TTC549 (cell line): ENCODE data around the gene MMP11.

Experiments used
- FAIRE-seq: peaks from 2 replicates; lab custom pipeline; 2012; peaks lifted over from hg19 to GRCh38; lab: Jason Lieb, UNC

MMP11 gene

GRCh38 chr22:23803001-23803819 lies 30.6 kb downstream of the MMP11 start:
- no peak for FAIRE-seq

GRCh38 chr22:23804781-23805291 lies 32.2 kb downstream of the MMP11 start:
- FAIRE-seq, result no peak

- FAIRE-seq, result no peak
These were observed 34.2 kb downstream of the MMP11 start for GRCh38 chr22:23806837-23807236.

DNA sequence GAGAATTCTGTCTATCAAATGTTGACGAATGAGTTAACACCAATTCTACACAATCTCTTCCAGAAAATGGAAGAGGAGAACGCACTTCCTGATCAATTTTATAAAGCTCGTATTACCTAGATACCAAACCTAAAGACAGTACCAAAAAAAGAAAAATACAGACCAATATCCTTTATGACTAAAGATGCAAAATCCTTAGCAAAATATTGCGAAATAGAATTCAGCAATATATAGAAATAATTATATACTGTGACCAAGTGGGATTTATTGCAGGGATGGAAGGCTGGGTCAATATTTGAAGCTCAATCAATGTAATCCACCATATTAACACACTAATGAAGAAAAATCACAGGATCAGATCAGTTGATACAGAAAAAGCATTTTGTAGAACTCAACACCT lies 39.7 kb downstream of the MMP11 start:
- FAIRE-seq, result no peak

DNA sequence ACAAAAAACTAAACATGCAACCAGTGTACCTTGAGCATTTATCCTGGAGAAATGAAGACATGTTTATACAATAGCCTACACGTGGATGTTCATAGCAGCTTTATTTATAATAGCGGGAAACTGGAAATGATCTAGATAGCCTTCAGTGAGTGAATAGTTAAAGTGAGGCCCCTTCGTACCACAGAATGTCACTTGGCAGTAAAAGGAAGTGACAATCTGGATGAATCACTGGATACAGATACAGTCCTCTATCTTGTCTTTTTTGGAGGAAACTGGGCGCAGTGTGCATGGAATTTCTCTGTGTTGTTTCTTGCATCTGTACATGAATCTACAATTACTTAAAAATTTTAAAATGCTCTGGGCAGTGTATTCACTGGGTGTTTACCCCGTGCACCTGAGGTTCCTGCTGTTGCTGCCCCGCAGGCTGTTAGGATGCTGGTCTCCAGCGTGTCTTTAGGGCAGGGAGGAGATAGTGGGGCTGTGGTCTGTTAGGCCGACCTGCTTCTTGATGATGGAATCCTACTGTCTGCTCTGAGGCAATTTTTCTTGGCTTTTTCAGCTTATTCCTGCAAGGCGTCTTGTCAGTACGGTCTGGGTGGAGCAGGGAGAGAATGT lies 43.0 kb downstream of the MMP11 start:
- FAIRE-seq, result no peak

- FAIRE-seq, result no peak
These were observed 43.7 kb downstream of the MMP11 start for GRCh38 chr22:23816156-23816976.

GRCh38 chr22:23817146-23817545 lies 44.5 kb downstream of the MMP11 start:
- FAIRE-seq, result no peak

GRCh38 chr22:23818541-23818940 lies 45.9 kb downstream of the MMP11 start:
- no peak for FAIRE-seq

- no peak for FAIRE-seq
These were observed 48.1 kb downstream of the MMP11 start for GRCh38 chr22:23820748-23821211.

DNA sequence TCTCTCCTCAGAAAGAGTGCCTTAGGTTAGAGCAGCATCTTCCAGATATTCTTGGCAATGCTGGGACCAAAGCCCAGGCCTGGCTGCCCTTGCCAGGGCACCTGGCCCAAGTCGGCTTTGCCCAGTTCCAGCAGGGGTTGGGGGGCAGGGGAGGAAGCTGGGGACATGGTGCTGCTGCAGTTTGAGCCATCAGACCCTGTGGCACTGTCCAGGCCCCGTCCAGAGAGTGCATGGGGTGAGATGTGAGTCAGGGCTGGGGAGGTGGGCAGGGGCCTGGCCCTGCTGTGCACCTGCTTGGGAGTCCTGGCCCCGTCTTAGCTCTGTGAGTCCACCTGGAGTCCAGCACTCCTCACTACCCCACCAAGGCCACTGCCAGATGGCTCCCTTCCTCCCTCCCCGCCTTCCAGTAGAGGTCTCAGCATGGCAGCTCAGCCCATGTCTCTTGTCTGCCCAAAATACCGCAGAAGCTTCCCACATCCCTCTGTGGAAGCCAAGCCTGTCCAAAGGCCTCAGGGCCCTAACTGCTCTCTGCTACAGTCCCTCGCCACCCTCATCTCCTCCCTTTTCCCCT lies 49.5 kb downstream of the MMP11 start:
- no peak for FAIRE-seq

GRCh38 chr22:23823331-23823791 lies 50.7 kb downstream of the MMP11 start:
- FAIRE-seq, result no peak

DNA sequence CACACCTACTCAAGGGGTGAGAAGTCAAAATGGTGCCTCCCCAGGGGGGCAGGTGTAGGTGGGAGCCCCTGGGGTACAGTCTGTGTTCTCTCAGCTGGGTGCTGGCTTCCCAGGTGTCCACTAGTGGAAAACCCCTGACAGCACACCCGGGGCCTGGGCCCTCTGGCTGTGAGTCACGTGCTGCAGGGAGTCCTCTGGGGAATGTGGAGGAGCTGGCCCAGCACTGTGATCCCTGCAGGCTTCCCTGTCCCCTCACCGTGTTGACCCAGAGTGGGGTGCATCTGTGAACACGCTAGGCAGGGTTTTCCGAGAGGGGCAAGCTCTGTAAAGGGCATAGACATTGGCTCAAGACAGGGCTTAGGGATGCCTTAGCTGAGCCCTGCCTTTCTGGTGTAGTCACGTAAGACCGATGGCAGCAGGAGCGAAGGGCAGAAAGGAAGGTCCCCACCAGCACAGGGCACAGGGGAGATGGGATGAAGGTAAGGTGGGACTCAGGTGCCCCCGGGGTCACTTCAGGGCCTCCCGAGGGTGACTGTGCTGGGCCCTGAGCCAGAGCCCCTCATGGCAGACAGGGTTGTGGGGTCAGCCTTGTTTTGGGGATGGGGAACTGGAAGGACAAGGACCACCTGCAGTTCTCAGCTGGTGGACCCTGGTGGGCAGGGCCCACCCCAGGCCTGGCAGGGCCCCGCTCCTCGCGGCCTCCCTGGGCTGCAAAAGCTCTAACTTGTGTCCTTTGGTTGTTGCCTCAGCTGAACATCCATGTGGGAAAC lies 52.0 kb downstream of the MMP11 start:
- FAIRE-seq, result no peak

DNA sequence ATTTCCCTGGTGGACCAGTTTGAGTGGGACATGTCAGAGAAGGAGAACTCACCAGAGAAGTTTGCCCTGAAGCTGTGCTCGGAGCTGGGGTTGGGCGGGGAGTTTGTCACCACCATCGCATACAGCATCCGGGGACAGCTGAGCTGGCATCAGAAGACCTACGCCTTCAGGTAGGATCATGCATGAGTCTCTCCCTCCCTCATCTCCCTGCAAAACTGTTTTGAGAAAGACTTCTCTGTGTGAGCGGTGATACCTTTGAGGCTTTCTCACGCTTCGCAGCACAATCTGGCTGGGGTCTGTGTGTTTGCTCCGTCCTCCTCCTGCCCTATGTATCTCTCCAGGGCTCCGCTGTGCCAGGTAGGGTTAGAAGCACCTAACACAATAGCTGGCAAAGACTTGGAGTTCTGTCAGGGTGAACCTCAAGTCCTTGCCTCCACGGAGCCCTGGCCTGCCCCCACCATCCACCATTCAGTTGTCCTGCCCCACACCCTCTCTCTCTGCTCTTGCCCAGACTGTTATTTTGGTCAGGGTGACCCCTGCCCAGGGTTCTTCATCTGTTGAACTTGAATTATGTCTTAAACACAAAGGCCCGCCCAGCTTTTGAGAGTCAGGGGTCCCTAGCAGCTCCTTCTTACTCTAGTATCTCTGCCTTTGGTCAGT lies 52.7 kb downstream of the MMP11 start:
- no peak for FAIRE-seq

DNA sequence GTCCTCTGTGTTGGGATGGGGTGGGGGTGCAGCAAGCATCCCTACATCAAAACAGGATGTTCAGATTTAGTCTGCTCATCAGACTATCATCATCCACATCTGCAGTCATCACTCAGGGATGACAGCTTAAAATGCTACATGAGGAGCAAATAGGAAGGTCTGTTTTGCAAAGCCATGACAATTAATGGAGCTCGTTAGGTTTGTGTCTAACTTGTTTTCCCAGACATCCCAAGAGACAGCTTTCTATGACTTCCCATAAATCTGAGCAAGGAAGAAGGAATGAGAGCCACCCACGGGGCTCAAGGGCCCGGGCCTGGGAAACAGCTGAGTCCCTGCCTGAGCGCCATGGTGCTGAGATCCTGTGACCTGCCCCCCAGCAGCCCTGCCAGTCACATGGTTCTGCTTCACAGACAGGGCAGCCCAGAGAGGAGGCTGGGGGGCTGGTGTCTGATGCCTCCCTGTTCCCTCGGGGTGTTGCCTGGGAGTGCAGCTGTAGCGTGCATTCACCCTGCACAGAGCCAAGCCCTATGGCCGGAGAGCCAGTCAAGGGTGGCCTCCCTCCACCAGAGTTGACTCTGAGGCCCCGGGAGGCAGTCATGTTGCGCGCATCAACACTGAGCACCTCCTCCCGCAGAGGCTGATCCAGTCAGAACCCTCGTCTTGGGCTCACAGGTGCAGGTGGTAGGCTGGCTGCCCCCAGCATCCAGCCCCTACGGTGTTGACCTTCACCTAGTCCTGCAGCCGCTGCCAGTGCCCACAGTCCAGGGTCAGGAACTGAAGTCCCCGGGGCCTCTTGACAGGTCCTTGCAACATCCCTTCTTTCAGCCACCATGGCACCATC lies 54.1 kb downstream of the MMP11 start:
- FAIRE-seq, result no peak

- FAIRE-seq, result no peak
These were observed 54.8 kb downstream of the MMP11 start for GRCh38 chr22:23827351-23827995.

DNA sequence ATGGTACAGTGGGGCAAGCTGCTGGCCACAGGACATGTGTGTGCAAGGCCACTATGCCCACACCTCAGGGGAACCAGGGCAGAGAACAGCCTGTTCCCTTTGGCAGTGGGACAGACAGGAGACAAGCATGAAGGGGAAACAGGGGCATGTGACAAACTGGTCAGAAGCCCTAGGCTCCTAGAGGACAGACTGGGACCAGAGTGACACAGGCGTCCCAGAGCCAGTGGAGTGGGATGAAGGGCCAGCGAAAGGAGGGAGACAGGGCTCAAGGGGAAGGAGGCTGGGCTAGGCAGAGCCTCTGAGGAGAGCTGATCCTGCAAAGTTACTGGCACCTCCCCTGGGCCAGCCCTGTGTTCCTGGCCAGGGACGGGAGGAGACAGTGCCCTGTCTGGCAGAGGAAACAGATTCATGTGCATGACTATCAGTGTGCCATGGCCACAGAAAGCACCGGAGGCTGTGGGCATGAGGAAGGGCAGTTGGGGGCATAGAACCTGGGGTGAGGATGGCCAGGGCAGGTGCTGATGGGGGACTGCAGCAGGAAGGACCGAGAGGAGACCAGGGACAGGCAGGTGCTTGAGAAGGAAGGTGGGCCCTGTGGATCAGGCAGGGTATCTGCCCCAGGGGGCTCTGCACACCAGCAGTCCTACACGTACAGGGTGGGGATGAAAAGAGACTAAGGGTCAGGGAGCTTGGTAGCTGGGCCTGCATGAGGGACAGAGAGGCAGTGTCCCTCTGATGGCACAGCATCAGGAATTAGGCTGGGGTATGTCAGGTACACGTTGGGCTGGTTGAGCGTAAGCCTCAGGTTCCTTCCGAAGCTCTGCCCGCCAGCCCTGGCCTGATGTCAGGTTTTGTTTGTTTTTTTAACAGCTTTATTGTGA lies 56.4 kb downstream of the MMP11 start:
- FAIRE-seq, result no peak

GRCh38 chr22:23829845-23830372 lies 57.3 kb downstream of the MMP11 start:
- FAIRE-seq, result no peak

- FAIRE-seq, result no peak
These were observed 58.6 kb downstream of the MMP11 start for GRCh38 chr22:23831261-23831660.
